B cell (primary cell): ENCODE results near the gene HBG2. TPM values are rescaled to one million over a fixed set of nuclear protein-coding genes. Genes with fewer than 3 reads are reported as not detected.

Experiments used
- ATAC-seq: fragments of 200-7000 bp; cut with Tn5 transposase; one replicate; pipeline ENCODE4 v1.10.0; 2021; ENCODE audit warnings: low read depth, mild to moderate bottlenecking, moderate number of reproducible peaks, moderate library complexity
- CTCF ChIA-PET: fragments of 350-600 bp; sonication (Branson Sonifier 250); formaldehyde crosslinking; loops from one replicate; lab custom pipeline; 2021; ENCODE audit warnings: antibody characterized with exemption, inconsistent platforms; lab: Charles Lee
- POLR2A ChIA-PET: fragments of 350-600 bp; sonication (Branson Sonifier 250); formaldehyde crosslinking; loops from one replicate; lab custom pipeline; 2021; ENCODE audit warnings: antibody characterized with exemption; lab: Charles Lee
- DNase-seq: peaks from one replicate; pipeline ENCODE4 v3.0.0; 2013
- H2AFZ ChIP-seq: 2 replicates; pipeline ENCODE4 v1.6.1; 2012; ENCODE audit warnings: mild to moderate bottlenecking, low read depth, low read length; ENCODE audit not compliant: insufficient read depth, poor library complexity, severe bottlenecking
- H3K27ac ChIP-seq, 2 donors: 1 replicate in 1 of 2; 2 replicates in 1 of 2; pipeline ENCODE4 v1.5.1; 2012 to 2013; ENCODE audit warnings: low read length in 2 of 2, mild to moderate bottlenecking in 2 of 2, moderate library complexity in 1 of 2
- H3K27me3 ChIP-seq, 4 experiments: fragments of 200-600 bp in 1 of 4; sonication (generic) in 1 of 4; replicated peaks in 1 of 4; 1 replicate in 2 of 4; 2 replicates in 2 of 4; pipeline versions ENCODE4 v1.6.1 to v1.7.0; 2013 to 2016; ENCODE audit warnings: low read length in 3 of 4, mild to moderate bottlenecking in 2 of 4, mixed read lengths in 1 of 4, moderate library complexity in 1 of 4; ENCODE audit not compliant: insufficient read depth in 4 of 4, control insufficient read depth in 3 of 4; ENCODE audit errors: control extremely low read depth in 1 of 4
- H3K36me3 ChIP-seq, 2 experiments: replicated peaks in 1 of 2; 1 replicate in 1 of 2; 2 replicates in 1 of 2; pipeline versions ENCODE4 v1.6.1 to v1.7.1; 2013; ENCODE audit warnings: low read length in 1 of 2; ENCODE audit not compliant: insufficient read depth in 2 of 2, control insufficient read depth in 1 of 2; ENCODE audit errors: control extremely low read depth in 1 of 2, extremely low read depth in 1 of 2
- H3K4me1 ChIP-seq, 2 donors: fragments of 200-600 bp in 1 of 2; sonication (generic) in 1 of 2; 1 replicate in 1 of 2; 2 replicates in 1 of 2; pipeline versions ENCODE4 v1.5.1 to v1.6.1; 2013 to 2017; ENCODE audit warnings: low read length in 2 of 2; ENCODE audit not compliant: control insufficient read depth in 2 of 2, insufficient read depth in 2 of 2
- H3K4me2 ChIP-seq: replicated peaks from 2 replicates; pipeline ENCODE3; 2012; ENCODE audit warnings: mild to moderate bottlenecking, low read depth, low read length; ENCODE audit not compliant: poor library complexity, severe bottlenecking
- H3K4me3 ChIP-seq, 5 experiments: fragments of 200-600 bp in 1 of 5; sonication (generic) in 1 of 5; 1 replicate in 3 of 5; 2 replicates in 2 of 5; pipeline versions ENCODE4 v1.5.1 to v1.7.0; 2011 to 2016; ENCODE audit warnings: low read length in 4 of 5, mild to moderate bottlenecking in 4 of 5, low read depth in 2 of 5, control low read depth in 1 of 5, moderate library complexity in 1 of 5; ENCODE audit not compliant: insufficient read depth in 1 of 5; ENCODE audit errors: control extremely low read depth in 1 of 5, extremely low read depth in 1 of 5
- H3K79me2 ChIP-seq: fragments of 200-600 bp; sonication (generic); one replicate; pipeline ENCODE4 v1.6.0; 2016; ENCODE audit warnings: low read length; ENCODE audit not compliant: control insufficient read depth, insufficient read depth
- H3K9ac ChIP-seq: fragments of 200-600 bp; sonication (generic); 2 replicates; pipeline ENCODE4 v1.6.1; 2017; ENCODE audit warnings: mild to moderate bottlenecking, low read length, moderate library complexity
- H3K9me3 ChIP-seq, 3 donors: one replicate each; pipeline versions ENCODE4 v1.6.1 to v1.7.1; 2013; ENCODE audit warnings: low read length in 2 of 3; ENCODE audit not compliant: control insufficient read depth in 2 of 3, insufficient read depth in 1 of 3; ENCODE audit errors: control extremely low read depth in 1 of 3
- H4K20me1 ChIP-seq: 2 replicates; pipeline ENCODE4 v1.6.0; 2012; ENCODE audit warnings: mild to moderate bottlenecking, low read length; ENCODE audit not compliant: insufficient read depth, control insufficient read depth, poor library complexity, severe bottlenecking
- H3K27ac Mint-ChIP-seq: one replicate; pipeline ENCODE4 v1.8.0; 2021; ENCODE audit warnings: mixed read lengths
- H3K27me3 Mint-ChIP-seq: one replicate; pipeline ENCODE4 v1.8.0; 2021; ENCODE audit warnings: mixed read lengths
- H3K4me1 Mint-ChIP-seq: one replicate; pipeline ENCODE4 v1.8.0; 2021; ENCODE audit warnings: mixed read lengths
- H3K4me3 Mint-ChIP-seq: one replicate; pipeline ENCODE4 v1.8.0; 2021; ENCODE audit warnings: mixed read lengths
- H3K9me3 Mint-ChIP-seq: one replicate; pipeline ENCODE4 v1.8.0; 2022; ENCODE audit warnings: mixed read lengths; ENCODE audit not compliant: insufficient read depth
- EZH2 ChIP-seq: IDR thresholded peaks from 2 replicates; pipeline ENCODE4 v1.6.1; 2012; ENCODE audit warnings: borderline replicate concordance, low read depth, mild to moderate bottlenecking, moderate library complexity, low read length; ENCODE audit not compliant: insufficient read depth, poor library complexity, severe bottlenecking
- WGBS: methylation state at CpG from one replicate; pipeline ENCODE4 v1.1.5; 2013; ENCODE audit warnings: missing lambda C conversion rate; ENCODE audit not compliant: insufficient coverage; 5-methylcytosine and 5-hydroxymethylcytosine counted together
- intact Hi-C: fragments of 100-400 bp; cut with micrococcal nuclease; formaldehyde crosslinking; loops from one replicate; pipeline ENCODE4 v1.10.0; 2022
- polyA plus RNA-seq: library from polyadenylated mRNA; depleted of rRNA; stranded (reverse); fragments of >200 nt; gene quantifications from 2 replicates; pipeline ENCODE4 v1.2.3, GENCODE V29; 2012
- total RNA-seq, 2 donors: library from RNA; stranded (reverse); fragments of 120-200 nt in 1 of 2; gene quantifications; 1 replicate in 1 of 2; 2 replicates in 1 of 2; pipeline versions ENCODE4 v1.2.3 to v1.2.4, GENCODE V29; 2013 to 2022
- TF ChIP-seq, protein P1 (sequence below): fragments of 200-600 bp; IDR thresholded peaks from one replicate; pipeline ENCODE4 v1.8.0; 2022; ENCODE audit warnings: antibody characterized with exemption, mild to moderate bottlenecking

HBG2 gene
- total and polyA plus RNA-seq, 2 donors (not counting 1 experiment from before 2014, with no cell fraction given) = not detected

DNA sequence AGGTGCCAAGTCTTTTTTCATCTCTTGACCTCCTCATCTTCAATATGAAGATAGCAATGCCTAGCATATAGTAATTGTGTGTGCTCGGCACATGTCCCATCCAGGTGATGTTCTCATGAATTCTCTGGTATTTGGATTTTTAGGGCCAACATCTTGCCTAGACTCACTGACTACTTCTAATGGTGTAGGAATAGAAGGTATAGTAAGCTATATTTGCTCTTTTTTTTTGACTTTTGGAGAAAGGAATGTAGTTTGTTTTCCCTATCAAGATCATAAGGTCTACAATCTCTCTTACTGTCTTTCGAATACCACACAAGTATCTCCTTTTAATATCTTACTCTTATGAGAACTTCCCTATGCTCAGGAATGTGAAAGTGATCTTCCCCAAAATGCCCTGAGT is 23.5 kb downstream of the HBG2 start:
- Histone ChIP-seq H3K27me3 (no peaks in the 10 kb centered on the region), H3K9me3 (no peaks in the 10 kb centered on the region), H4K20me1 (no peaks in the 10 kb centered on the region), H2AFZ (no peak overlapping the region), H3K4me1 (no peaks in the 10 kb centered on the region), H3K4me2 (no peak overlapping the region), H3K9ac (no peak overlapping the region), H3K36me3 (no peaks in the 10 kb centered on the region), H3K27ac (no peak overlapping the region), H3K79me2 (no peaks in the 10 kb centered on the region), H3K4me3 (no peak overlapping the region)
- ATAC-seq (no peak), DNase-seq (no peak)
- intact Hi-C loops = no loop called here
- CTCF ChIA-PET = no interaction called here
- no peak for TF ChIP-seq EZH2
- TF ChIP-seq, protein P1, sequence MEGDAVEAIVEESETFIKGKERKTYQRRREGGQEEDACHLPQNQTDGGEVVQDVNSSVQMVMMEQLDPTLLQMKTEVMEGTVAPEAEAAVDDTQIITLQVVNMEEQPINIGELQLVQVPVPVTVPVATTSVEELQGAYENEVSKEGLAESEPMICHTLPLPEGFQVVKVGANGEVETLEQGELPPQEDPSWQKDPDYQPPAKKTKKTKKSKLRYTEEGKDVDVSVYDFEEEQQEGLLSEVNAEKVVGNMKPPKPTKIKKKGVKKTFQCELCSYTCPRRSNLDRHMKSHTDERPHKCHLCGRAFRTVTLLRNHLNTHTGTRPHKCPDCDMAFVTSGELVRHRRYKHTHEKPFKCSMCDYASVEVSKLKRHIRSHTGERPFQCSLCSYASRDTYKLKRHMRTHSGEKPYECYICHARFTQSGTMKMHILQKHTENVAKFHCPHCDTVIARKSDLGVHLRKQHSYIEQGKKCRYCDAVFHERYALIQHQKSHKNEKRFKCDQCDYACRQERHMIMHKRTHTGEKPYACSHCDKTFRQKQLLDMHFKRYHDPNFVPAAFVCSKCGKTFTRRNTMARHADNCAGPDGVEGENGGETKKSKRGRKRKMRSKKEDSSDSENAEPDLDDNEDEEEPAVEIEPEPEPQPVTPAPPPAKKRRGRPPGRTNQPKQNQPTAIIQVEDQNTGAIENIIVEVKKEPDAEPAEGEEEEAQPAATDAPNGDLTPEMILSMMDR = no peak
- Mint-ChIP-seq H3K4me3 (no peak overlapping the region), H3K4me1 (peaks cover 6% of the 10 kb centered on the region), H3K27me3 (peaks cover 3% of the 10 kb centered on the region), H3K9me3 (no peaks in the 10 kb centered on the region), H3K27ac (no peak overlapping the region)
- POLR2A ChIA-PET = no interaction called here
- no CpG with 5 or more reads among the region's 2 CpGs for WGBS

DNA sequence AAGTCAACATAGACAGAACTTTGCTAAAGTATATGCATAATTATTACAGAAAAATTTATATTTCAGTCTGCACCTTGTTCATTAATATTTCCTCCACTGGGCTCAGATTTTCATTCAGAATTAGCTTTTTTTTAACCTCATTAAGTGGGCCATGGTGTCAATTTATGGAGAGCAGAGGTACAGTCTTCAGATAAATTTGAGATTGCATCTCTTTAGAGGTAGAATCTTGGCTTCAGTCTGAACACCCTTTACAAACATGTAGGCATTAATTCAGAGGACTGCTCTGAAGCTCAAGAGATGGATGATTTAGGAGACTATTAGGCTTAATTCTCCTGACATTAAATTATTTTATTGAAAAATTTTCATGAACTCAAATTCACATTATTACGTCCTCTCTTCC is 24.3 kb downstream of the HBG2 start:
- peaks cover 3% of the 10 kb centered on the region for H3K27me3 Mint-ChIP-seq
- Histone ChIP-seq H3K4me1 (no peaks in the 10 kb centered on the region), H3K4me3 (no peak overlapping the region), H3K27ac (no peak overlapping the region), H3K36me3 (no peaks in the 10 kb centered on the region), H3K9ac (no peak overlapping the region), H3K79me2 (no peaks in the 10 kb centered on the region), H3K27me3 (no peaks in the 10 kb centered on the region), H3K9me3 (no peaks in the 10 kb centered on the region), H2AFZ (no peak overlapping the region), H3K4me2 (no peak overlapping the region), H4K20me1 (no peaks in the 10 kb centered on the region)
- no peak for TF ChIP-seq EZH2
- TF ChIP-seq, protein P1 = no peak
- no peaks in the 10 kb centered on the region for H3K9me3 Mint-ChIP-seq
- no peak overlapping the region for H3K4me3 Mint-ChIP-seq
- no CpG with 5 or more reads among the region's 1 CpG for WGBS
- ChIA-PET CTCF (no interaction called here), POLR2A (no interaction called here)
- H3K4me1 Mint-ChIP-seq = peaks cover 6% of the 10 kb centered on the region
- intact Hi-C loops = no loop called here
- no peak for DNase-seq
- H3K27ac Mint-ChIP-seq = no peak overlapping the region
- ATAC-seq = no peak
